Transverse colon (tissue), 4 donors: ENCODE results near the gene COG4. TPM values are rescaled to one million over a fixed set of nuclear protein-coding genes. Genes with fewer than 3 reads are reported as not detected.

Source experiments
- DNase-seq: peaks from one replicate; pipeline ENCODE4 v3.0.0-alpha.2; 2019
- H3K27ac ChIP-seq, 4 donors: fragments of 200-600 bp; sonication (generic); 2 replicates each; pipeline ENCODE4 v1.5.1; 2016 to 2018; ENCODE audit warnings: inconsistent platforms in 4 of 4
- H3K27me3 ChIP-seq: fragments of 200-600 bp; sonication (generic); 2 replicates; pipeline ENCODE4 v1.5.1; 2017; ENCODE audit warnings: inconsistent platforms
- H3K36me3 ChIP-seq, 4 donors: fragments of 200-600 bp; sonication (generic); 2 replicates each; pipeline ENCODE4 v1.5.1; 2017 to 2019; ENCODE audit warnings: inconsistent platforms in 4 of 4
- H3K4me1 ChIP-seq, 4 donors: fragments of 200-600 bp; sonication (generic); 2 replicates each; pipeline ENCODE4 v1.5.1; 2017 to 2020; ENCODE audit warnings: inconsistent platforms in 4 of 4
- H3K4me3 ChIP-seq, 4 donors: fragments of 200-600 bp; sonication (generic); 1 replicate in 1 of 4; 2 replicates in 3 of 4; pipeline versions ENCODE4 v1.5.1 to v1.6.1; 2017 to 2019; ENCODE audit warnings: inconsistent platforms in 4 of 4
- H3K9me3 ChIP-seq, 2 donors: fragments of 200-600 bp; sonication (generic); 2 replicates each; pipeline ENCODE4 v1.5.1; 2017 to 2019; ENCODE audit warnings: inconsistent platforms in 2 of 2
- EP300 ChIP-seq: sonication (generic); formaldehyde crosslinking; IDR thresholded peaks from one replicate; pipeline ENCODE4 v1.6.1; 2017; ENCODE audit warnings: antibody characterized with exemption, low read depth
- POLR2A ChIP-seq: fragments of 450-650 bp; IDR thresholded peaks from one replicate; pipeline ENCODE4 v1.6.1; 2016; ENCODE audit warnings: antibody characterized with exemption, mild to moderate bottlenecking, moderate library complexity
- POLR2AphosphoS5 ChIP-seq, 3 donors: sonication (generic); formaldehyde crosslinking; IDR thresholded peaks; one replicate each; pipeline ENCODE4 v1.6.1; 2016; ENCODE audit warnings: antibody characterized with exemption in 3 of 3
- WGBS, 2 donors: methylation state at CpG; one replicate each; pipeline ENCODE4 v1.1.5; 2018; ENCODE audit warnings: low coverage in 1 of 2; 5-methylcytosine and 5-hydroxymethylcytosine counted together
- in situ Hi-C, 4 donors: fragments of 200-750 bp; cut with MboI; loops; one replicate each; pipeline versions ENCODE4 v1.15.0 to v1.15.1; 2017; ENCODE audit warnings: low sequenced_read_pairs in 3 of 4, low pct_ligation_motif_present in 1 of 4, low pct_unique_long_range_greater_than_20kb in 1 of 4
- intact Hi-C: fragments of 100-400 bp; cut with DNase I; formaldehyde crosslinking; loops from one replicate; pipeline ENCODE4 v1.15.1; 2023; ENCODE audit warnings: low total_unique reads
- total RNA-seq, 4 donors: library from RNA; depleted of rRNA; stranded (reverse); fragments of >200 nt; gene quantifications; one replicate each; pipeline ENCODE4 v1.1.0, GENCODE V29; 2016
- TF ChIP-seq, protein P1 (sequence below), 5 experiments: fragments of 200-600 bp in 3 of 5; fragments of 450-650 bp in 2 of 5; sonication (generic) in 3 of 5; IDR thresholded peaks; 1 replicate in 2 of 5; 2 replicates in 3 of 5; pipeline ENCODE4 v1.5.1; 2016 to 2017; ENCODE audit warnings: antibody characterized with exemption in 5 of 5, inconsistent platforms in 3 of 5, mild to moderate bottlenecking in 2 of 5, moderate library complexity in 1 of 5

Gene COG4
- total RNA-seq, 4 donors from 2014 or later, result 55.4 to 200 (median 64.0) TPM

DNA sequence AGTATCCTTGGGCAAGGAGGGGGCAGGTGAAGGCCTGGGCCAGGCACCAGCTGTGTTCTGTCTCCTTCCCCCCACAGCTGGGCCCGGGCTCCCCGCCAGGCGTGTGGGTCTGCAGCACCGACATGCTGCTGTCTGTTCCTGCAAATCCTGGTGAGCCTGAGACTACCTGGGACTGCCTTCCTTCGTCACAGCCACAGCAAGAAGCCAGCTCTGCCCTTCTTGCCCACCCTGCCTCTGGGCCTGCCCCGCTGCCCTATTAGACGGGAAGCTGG lies 56.6 kb downstream of the COG4 start:
- intact Hi-C loops (no loop called here), in situ Hi-C loops (loop anchor here in 2 of 4 donors (10.0 to 25.0 kb wide), 2 partner anchors 62 to 104 kb away; no protein-coding TSS in a partner anchor)
- DNase-seq, result no peak
- Histone ChIP-seq H3K9me3 (no peaks in the 10 kb centered on the region), H3K27me3 (no peaks in the 10 kb centered on the region), H3K4me1 (no peaks in the 10 kb centered on the region), H3K36me3 (peaks cover 0 to 6% (median 2%) of the 10 kb centered on the region in 4 donors), H3K27ac (no peak overlapping the region), H3K4me3 (no peak overlapping the region)
- TF ChIP-seq POLR2A (no peak), POLR2AphosphoS5 (IDR thresholded peaks at IDR 0.05) (no peak), EP300 (no peak)
- TF ChIP-seq, protein P1, sequence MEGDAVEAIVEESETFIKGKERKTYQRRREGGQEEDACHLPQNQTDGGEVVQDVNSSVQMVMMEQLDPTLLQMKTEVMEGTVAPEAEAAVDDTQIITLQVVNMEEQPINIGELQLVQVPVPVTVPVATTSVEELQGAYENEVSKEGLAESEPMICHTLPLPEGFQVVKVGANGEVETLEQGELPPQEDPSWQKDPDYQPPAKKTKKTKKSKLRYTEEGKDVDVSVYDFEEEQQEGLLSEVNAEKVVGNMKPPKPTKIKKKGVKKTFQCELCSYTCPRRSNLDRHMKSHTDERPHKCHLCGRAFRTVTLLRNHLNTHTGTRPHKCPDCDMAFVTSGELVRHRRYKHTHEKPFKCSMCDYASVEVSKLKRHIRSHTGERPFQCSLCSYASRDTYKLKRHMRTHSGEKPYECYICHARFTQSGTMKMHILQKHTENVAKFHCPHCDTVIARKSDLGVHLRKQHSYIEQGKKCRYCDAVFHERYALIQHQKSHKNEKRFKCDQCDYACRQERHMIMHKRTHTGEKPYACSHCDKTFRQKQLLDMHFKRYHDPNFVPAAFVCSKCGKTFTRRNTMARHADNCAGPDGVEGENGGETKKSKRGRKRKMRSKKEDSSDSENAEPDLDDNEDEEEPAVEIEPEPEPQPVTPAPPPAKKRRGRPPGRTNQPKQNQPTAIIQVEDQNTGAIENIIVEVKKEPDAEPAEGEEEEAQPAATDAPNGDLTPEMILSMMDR (IDR thresholded peaks at IDR 0.05), result no peak
- 90% methylated on average over 7 of the region's 7 CpGs; no CpG with 5 or more reads in 1 of the 2 donors for WGBS, 2 donors

- H3K27me3 ChIP-seq, result no peaks in the 10 kb centered on the region
- TF ChIP-seq EP300 (no peak), POLR2AphosphoS5 (IDR thresholded peaks at IDR 0.05) (no peak), POLR2A (no peak)
- TF ChIP-seq, protein P1 (IDR thresholded peaks at IDR 0.05), result no peak
- no peak for DNase-seq
- H3K27ac ChIP-seq, result no peak overlapping the region
- in situ Hi-C loops (loop anchor here in 2 of 4 donors (10.0 to 25.0 kb wide), 2 partner anchors 61 to 104 kb away; no protein-coding TSS in a partner anchor), intact Hi-C loops (no loop called here)
- H3K36me3 ChIP-seq, result peaks cover 0 to 6% (median 2%) of the 10 kb centered on the region in 4 donors
- no peaks in the 10 kb centered on the region for H3K9me3 ChIP-seq
- 89 to 97% methylated on average over 6 to 13 of the region's 13 CpGs for WGBS, 2 donors
- no peaks in the 10 kb centered on the region for H3K4me1 ChIP-seq
- H3K4me3 ChIP-seq, result no peak overlapping the region
These were observed 57.2 kb downstream of the COG4 start for GRCh38 chr16:70465999-70466804.

DNA sequence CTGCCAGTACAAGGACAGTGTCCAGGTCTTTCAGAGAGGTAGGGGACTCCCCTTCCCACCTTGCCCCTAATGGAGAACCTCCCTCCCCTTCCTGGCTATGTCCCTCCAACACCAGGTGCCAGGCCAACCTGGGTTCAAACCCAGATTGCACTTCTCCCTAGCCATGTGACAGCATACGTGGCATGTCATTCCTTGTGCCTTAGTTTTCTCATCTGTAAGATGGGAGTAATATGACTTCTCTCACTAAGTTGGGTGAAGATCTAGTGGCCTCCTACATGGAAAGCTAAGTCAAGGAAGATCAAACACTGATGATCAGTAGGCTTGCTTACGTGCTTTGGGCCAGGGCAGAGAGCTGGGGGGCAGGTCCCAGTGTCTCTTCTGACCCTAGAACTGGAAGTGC lies 60.1 kb downstream of the COG4 start:
- Histone ChIP-seq H3K9me3 (no peaks in the 10 kb centered on the region), H3K36me3 (peaks cover 0 to 6% (median 2%) of the 10 kb centered on the region in 4 donors), H3K4me3 (no peak overlapping the region), H3K27ac (no peak overlapping the region), H3K27me3 (no peaks in the 10 kb centered on the region), H3K4me1 (no peaks in the 10 kb centered on the region)
- 95 to 100% methylated on average over 2 of the region's 2 CpGs for WGBS, 2 donors
- no peak for TF ChIP-seq POLR2A
- no peak for TF ChIP-seq EP300
- TF ChIP-seq, protein P1 (IDR thresholded peaks at IDR 0.05), result no peak
- no peak for TF ChIP-seq POLR2AphosphoS5 (IDR thresholded peaks at IDR 0.05)
- in situ Hi-C loops (loop anchor here in 2 of 4 donors (10.0 to 25.0 kb wide), 2 partner anchors 58 to 101 kb away; no protein-coding TSS in a partner anchor), intact Hi-C loops (no loop called here)
- no peak for DNase-seq

- Histone ChIP-seq H3K27ac (no peak overlapping the region), H3K4me1 (peaks cover 0 to 5% (median 2%) of the 10 kb centered on the region in 4 donors), H3K36me3 (peaks cover 0 to 6% (median 2%) of the 10 kb centered on the region in 4 donors), H3K9me3 (no peaks in the 10 kb centered on the region), H3K27me3 (no peaks in the 10 kb centered on the region), H3K4me3 (no peak overlapping the region)
- in situ Hi-C loops (loop anchor here in 2 of 4 donors (10.0 to 25.0 kb wide), 2 partner anchors 56 to 98 kb away; no protein-coding TSS in a partner anchor), intact Hi-C loops (no loop called here)
- no peak for TF ChIP-seq POLR2AphosphoS5 (IDR thresholded peaks at IDR 0.05)
- no peak for TF ChIP-seq POLR2A
- no peak for TF ChIP-seq EP300
- TF ChIP-seq, protein P1 (IDR thresholded peaks at IDR 0.05), result no peak
- 67% methylated on average over 8 of the region's 8 CpGs; no CpG with 5 or more reads in 1 of the 2 donors for WGBS, 2 donors
- DNase-seq, result no peak
These were observed 62.6 kb downstream of the COG4 start for GRCh38 chr16:70460737-70461261.
